ENCODE data around the gene SLC5A11. TPM values are rescaled to one million over a fixed set of nuclear protein-coding genes. Genes with fewer than 3 reads are reported as not detected.
"Not testable (repeated sequence)": the region's sequence is repeated elsewhere in the genome, so short reads cannot be mapped to it uniquely, and the experiment has no call there.

SLC5A11 gene
- total RNA-seq, 4 donors from 2014 or later: not detected

DNA sequence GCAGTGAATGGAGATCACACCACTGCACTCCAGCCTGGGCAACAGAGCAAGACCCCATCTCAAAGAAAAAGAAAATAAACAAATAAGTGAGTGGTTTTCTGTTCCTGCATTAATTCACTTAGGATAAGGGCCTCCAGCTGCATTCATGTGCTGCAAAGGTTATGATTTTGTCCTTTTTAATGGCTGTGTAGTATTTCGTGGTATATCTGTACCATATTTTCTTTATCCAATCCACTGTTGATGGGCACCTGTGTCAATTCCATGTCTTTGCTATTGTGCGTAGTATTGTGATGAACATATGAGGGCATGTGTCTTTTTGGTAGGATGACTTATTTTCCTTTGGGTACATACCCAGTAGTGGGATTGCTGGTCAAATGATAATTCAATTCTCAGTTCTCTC, 33.9 kb downstream of the SLC5A11 start:
- 95% methylated on average over 2 of the region's 2 CpGs for WGBS
- Histone ChIP-seq H3K4me1 (no peaks in the 10 kb centered on the region), H3K9me3 (no peaks in the 10 kb centered on the region), H3K4me3 (no peak overlapping the region), H3K36me3 (no peaks in the 10 kb centered on the region), H3K27ac (replicated peaks in 1 of 4) (no peak overlapping the region), H3K27me3 (no peaks in the 10 kb centered on the region)
- no peak for DNase-seq (ENCODE audit: extremely low spot score)
- intact Hi-C loops (cut with DNase I): no loop called here
- TF ChIP-seq CTCF (IDR thresholded peaks at IDR 0.05) (no peak), EP300 (IDR thresholded peaks at IDR 0.05) (no peak), POLR2AphosphoS5 (IDR thresholded peaks at IDR 0.05) (no peak), POLR2A (IDR thresholded peaks at IDR 0.05; ENCODE audit: low read depth) (no peak)

DNA sequence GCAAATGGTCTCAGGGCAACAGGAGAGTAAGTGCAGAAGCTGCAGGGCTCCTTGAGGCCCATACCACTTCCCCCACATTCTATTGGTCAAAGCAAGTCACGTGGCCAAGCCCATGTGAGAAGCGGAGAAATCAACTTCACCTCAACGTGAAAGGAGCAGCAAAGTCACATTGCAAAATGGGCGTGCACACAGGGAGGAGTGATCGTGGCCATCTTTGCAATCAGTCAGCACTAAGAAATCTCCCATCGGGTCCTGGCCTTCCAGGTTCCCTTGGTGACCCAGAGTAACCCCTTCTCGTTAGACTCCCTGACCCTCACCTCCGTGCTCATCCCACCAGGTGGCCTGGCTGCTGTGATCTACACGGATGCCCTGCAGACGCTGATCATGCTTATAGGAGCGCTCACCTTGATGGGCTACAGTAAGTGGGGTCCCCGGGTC, 38.0 kb downstream of the SLC5A11 start:
- WGBS: 71% methylated on average over 8 of the region's 12 CpGs
- Histone ChIP-seq H3K27me3 (no peaks in the 10 kb centered on the region), H3K4me3 (no peak overlapping the region), H3K36me3 (no peaks in the 10 kb centered on the region), H3K4me1 (no peaks in the 10 kb centered on the region), H3K27ac (replicated peaks in 1 of 4) (no peak overlapping the region), H3K9me3 (peaks cover 0 to 16% (median 0%) of the 10 kb centered on the region in 4 donors)
- intact Hi-C loops (cut with DNase I): no loop called here
- TF ChIP-seq POLR2A (IDR thresholded peaks at IDR 0.05; ENCODE audit: low read depth): no peak
- TF ChIP-seq EP300 (IDR thresholded peaks at IDR 0.05): no peak
- no peak for TF ChIP-seq POLR2AphosphoS5 (IDR thresholded peaks at IDR 0.05)
- TF ChIP-seq CTCF (IDR thresholded peaks at IDR 0.05): no peak
- no peak for DNase-seq (ENCODE audit: extremely low spot score)

GRCh38 chr16:24887472-24887871, 41.7 kb downstream of the SLC5A11 start:
- no peak overlapping the region for H3K4me3 ChIP-seq
- no peak for TF ChIP-seq EP300 (IDR thresholded peaks at IDR 0.05)
- TF ChIP-seq POLR2AphosphoS5 (IDR thresholded peaks at IDR 0.05): no peak
- no peak for TF ChIP-seq CTCF (IDR thresholded peaks at IDR 0.05)
- TF ChIP-seq POLR2A (IDR thresholded peaks at IDR 0.05; ENCODE audit: low read depth): no peak
- no peak for DNase-seq (ENCODE audit: extremely low spot score)
- H3K4me1 ChIP-seq: no peaks in the 10 kb centered on the region
- no peaks in the 10 kb centered on the region for H3K27me3 ChIP-seq
- no peaks in the 10 kb centered on the region for H3K36me3 ChIP-seq
- WGBS: 100% methylated on average over 2 of the region's 2 CpGs
- intact Hi-C loops (cut with DNase I): no loop called here
- no peak overlapping the region for H3K27ac ChIP-seq (replicated peaks in 1 of 4)
- peaks cover 0 to 16% (median 0%) of the 10 kb centered on the region in 4 donors for H3K9me3 ChIP-seq

DNA sequence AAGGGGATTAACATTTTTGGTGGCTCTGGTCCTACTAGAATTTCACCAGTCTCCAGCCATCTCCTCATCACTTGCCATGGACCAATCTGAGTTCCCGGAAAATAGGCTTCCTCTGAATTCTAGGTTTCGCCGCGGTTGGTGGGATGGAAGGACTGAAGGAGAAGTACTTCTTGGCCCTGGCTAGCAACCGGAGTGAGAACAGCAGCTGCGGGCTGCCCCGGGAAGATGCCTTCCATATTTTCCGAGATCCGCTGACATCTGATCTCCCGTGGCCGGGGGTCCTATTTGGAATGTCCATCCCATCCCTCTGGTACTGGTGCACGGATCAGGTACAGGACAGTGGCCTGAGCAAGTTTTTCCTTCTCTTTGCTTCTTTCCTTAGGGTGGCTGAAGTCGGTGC, 45.0 kb downstream of the SLC5A11 start:
- no peak for DNase-seq (ENCODE audit: extremely low spot score)
- H3K27ac ChIP-seq (replicated peaks in 1 of 4): no peak overlapping the region
- H3K9me3 ChIP-seq: peaks cover 0 to 16% (median 0%) of the 10 kb centered on the region in 4 donors
- 82% methylated on average over 13 of the region's 13 CpGs for WGBS
- TF ChIP-seq EP300 (IDR thresholded peaks at IDR 0.05): no peak
- TF ChIP-seq POLR2A (IDR thresholded peaks at IDR 0.05; ENCODE audit: low read depth): no peak
- TF ChIP-seq CTCF (IDR thresholded peaks at IDR 0.05): no peak
- TF ChIP-seq POLR2AphosphoS5 (IDR thresholded peaks at IDR 0.05): no peak
- intact Hi-C loops (cut with DNase I): no loop called here
- no peaks in the 10 kb centered on the region for H3K4me1 ChIP-seq
- H3K27me3 ChIP-seq: no peaks in the 10 kb centered on the region
- no peak overlapping the region for H3K4me3 ChIP-seq
- no peaks in the 10 kb centered on the region for H3K36me3 ChIP-seq

- no peak for DNase-seq (ENCODE audit: extremely low spot score)
- H3K27me3 ChIP-seq: no peaks in the 10 kb centered on the region
- H3K4me3 ChIP-seq: no peak overlapping the region
- TF ChIP-seq EP300 (IDR thresholded peaks at IDR 0.05) (no peak), CTCF (IDR thresholded peaks at IDR 0.05) (no peak), POLR2AphosphoS5 (IDR thresholded peaks at IDR 0.05) (no peak)
- H3K36me3 ChIP-seq: no peaks in the 10 kb centered on the region
- no peaks in the 10 kb centered on the region for H3K9me3 ChIP-seq
- H3K4me1 ChIP-seq: no peaks in the 10 kb centered on the region
- 94% methylated on average over 1 of the region's 1 CpG for WGBS
- no peak overlapping the region for H3K27ac ChIP-seq (replicated peaks in 1 of 4)
- intact Hi-C loops (cut with DNase I): no loop called here
Observed at GRCh38 chr16:24896439-24896838, 50.7 kb downstream of the SLC5A11 start.

- intact Hi-C loops (cut with DNase I); H3K36me3 ChIP-seq; H3K4me3 ChIP-seq; H3K27ac ChIP-seq (replicated peaks in 1 of 4); H3K9me3 ChIP-seq; DNase-seq (ENCODE audit: extremely low spot score); H3K27me3 ChIP-seq; H3K4me1 ChIP-seq: not testable (repeated sequence)
- 83% methylated on average over 2 of the region's 2 CpGs for WGBS
Observed at GRCh38 chr16:24897522-24897921, 51.8 kb downstream of the SLC5A11 start.
